SK-N-SH (cell line): Measurements from ENCODE around the gene C11orf54.

Experiments
- CHD2 ChIP-seq: fragments of 150-350 bp; IDR thresholded peaks from 2 replicates; pipeline ENCODE4 v1.6.1; 2018; ENCODE audit warnings: low read length; ENCODE audit not compliant: partially characterized antibody
- CTCF ChIP-seq: fragments of 200-600 bp; sonication (generic); IDR thresholded peaks from 2 replicates; pipeline ENCODE4 v1.6.1; 2017; ENCODE audit warnings: antibody characterized with exemption, mild to moderate bottlenecking, moderate library complexity
- EZH2phosphoT487 ChIP-seq: fragments of 200-600 bp; sonication (generic); IDR thresholded peaks from 2 replicates; pipeline ENCODE4 v1.6.1; 2017; ENCODE audit warnings: low read depth, mixed run types, mild to moderate bottlenecking, antibody characterized with exemption, moderate library complexity, borderline replicate concordance
- IRF3 ChIP-seq: fragments of 150-350 bp; IDR thresholded peaks from 2 replicates; pipeline ENCODE4 v1.6.1; 2016; ENCODE audit warnings: mild to moderate bottlenecking, low read depth, low read length
- NRF1 ChIP-seq: IDR thresholded peaks from 2 replicates; pipeline ENCODE4 v1.6.1; 2012; ENCODE audit warnings: low read depth, mild to moderate bottlenecking, low read length
- REST ChIP-seq: IDR thresholded peaks from 2 replicates; pipeline ENCODE4 v1.6.1; 2012; ENCODE audit warnings: mild to moderate bottlenecking, low read depth, low read length, moderate library complexity
- SMC3 ChIP-seq: IDR thresholded peaks from 2 replicates; pipeline ENCODE4 v1.6.1; 2012; ENCODE audit warnings: low read depth, low read length, improper control_type of control experiment
- TF ChIP-seq, protein P1 (sequence below): IDR thresholded peaks from 2 replicates; pipeline ENCODE4 v1.4.0; 2012; ENCODE audit warnings: low read depth

DNA sequence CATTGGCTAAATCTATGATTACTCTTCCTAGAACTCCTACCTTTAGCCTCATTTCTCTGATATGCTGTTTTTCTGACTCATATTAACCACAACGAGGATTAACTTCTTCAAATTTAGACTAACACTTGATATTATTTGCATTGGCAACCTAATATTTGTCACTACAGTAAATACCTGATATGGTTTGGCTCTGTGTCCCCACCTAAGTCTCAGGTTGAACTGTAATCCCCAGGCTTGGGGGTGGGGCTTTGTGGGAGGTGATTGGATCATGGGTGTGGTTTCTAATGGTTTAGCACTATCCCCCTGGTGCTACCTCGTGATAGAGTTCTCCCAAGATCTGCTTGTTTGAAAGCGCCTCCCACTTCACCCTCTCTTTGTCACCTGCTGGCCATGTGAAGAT is 25.5 kb downstream of the C11orf54 start:
- no peak for TF ChIP-seq CTCF
- no peak for TF ChIP-seq EZH2phosphoT487
- no peak for TF ChIP-seq IRF3
- TF ChIP-seq NRF1: no peak
- TF ChIP-seq REST: no peak
- TF ChIP-seq, protein P1, sequence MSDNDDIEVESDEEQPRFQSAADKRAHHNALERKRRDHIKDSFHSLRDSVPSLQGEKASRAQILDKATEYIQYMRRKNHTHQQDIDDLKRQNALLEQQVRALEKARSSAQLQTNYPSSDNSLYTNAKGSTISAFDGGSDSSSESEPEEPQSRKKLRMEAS: no peak
- no peak for TF ChIP-seq CHD2
- no peak for TF ChIP-seq SMC3
